GM06990 (cell line): Measurements from ENCODE around the gene CTTNBP2.

ENCODE experiments used
- DNase-seq: peaks from one replicate; pipeline ENCODE4 v3.0.0-alpha.2; 2011; ENCODE audit not compliant: insufficient read length; ENCODE audit errors: extremely low read depth
- H3K27me3 ChIP-seq: replicated peaks from 2 replicates; pipeline ENCODE4 v1.6.0; 2011; ENCODE audit warnings: low read length; ENCODE audit not compliant: control insufficient read depth, insufficient read depth
- H3K36me3 ChIP-seq: 2 replicates; pipeline ENCODE4 v1.5.1; 2011; ENCODE audit warnings: low read length; ENCODE audit not compliant: control insufficient read depth, insufficient read depth
- H3K4me3 ChIP-seq: replicated peaks from 2 replicates; pipeline ENCODE4 v1.5.1; 2011; ENCODE audit warnings: low read depth, mild to moderate bottlenecking, control low read depth, low read length
- TF ChIP-seq, protein P1 (sequence below): IDR thresholded peaks from 2 replicates; pipeline ENCODE4 v1.5.1; 2011; ENCODE audit warnings: low read length, control low read depth, mild to moderate bottlenecking, inconsistent platforms; ENCODE audit not compliant: insufficient read depth, poor library complexity, severe bottlenecking

Gene CTTNBP2

DNA sequence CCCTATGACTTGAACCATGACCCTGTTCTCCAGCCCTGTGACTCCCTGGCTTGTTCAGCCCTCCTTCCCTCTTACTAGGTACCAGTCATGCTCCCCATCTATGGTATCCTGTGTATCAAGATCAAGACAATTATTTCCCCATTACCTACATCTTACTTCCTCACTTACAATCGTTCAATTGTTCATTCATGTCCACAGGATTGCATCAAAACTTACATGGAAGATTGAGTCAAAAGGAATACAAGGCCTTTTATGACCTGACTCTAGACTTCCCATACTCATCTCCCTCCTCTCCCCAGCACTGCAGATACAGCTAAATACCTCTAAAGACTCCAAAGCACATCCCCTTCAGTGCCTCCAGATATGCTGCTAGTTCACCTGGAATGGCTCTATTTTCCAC is 109.2 kb downstream of the CTTNBP2 start:
- Histone ChIP-seq H3K27me3 (peaks cover 3% of the 10 kb centered on the region; the same call in 1 of the 2 replicates), H3K4me3 (no peak overlapping the region), H3K36me3 (no peaks in the 10 kb centered on the region)
- TF ChIP-seq, protein P1, sequence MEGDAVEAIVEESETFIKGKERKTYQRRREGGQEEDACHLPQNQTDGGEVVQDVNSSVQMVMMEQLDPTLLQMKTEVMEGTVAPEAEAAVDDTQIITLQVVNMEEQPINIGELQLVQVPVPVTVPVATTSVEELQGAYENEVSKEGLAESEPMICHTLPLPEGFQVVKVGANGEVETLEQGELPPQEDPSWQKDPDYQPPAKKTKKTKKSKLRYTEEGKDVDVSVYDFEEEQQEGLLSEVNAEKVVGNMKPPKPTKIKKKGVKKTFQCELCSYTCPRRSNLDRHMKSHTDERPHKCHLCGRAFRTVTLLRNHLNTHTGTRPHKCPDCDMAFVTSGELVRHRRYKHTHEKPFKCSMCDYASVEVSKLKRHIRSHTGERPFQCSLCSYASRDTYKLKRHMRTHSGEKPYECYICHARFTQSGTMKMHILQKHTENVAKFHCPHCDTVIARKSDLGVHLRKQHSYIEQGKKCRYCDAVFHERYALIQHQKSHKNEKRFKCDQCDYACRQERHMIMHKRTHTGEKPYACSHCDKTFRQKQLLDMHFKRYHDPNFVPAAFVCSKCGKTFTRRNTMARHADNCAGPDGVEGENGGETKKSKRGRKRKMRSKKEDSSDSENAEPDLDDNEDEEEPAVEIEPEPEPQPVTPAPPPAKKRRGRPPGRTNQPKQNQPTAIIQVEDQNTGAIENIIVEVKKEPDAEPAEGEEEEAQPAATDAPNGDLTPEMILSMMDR, result no peak
- DNase-seq, result no peak

DNA sequence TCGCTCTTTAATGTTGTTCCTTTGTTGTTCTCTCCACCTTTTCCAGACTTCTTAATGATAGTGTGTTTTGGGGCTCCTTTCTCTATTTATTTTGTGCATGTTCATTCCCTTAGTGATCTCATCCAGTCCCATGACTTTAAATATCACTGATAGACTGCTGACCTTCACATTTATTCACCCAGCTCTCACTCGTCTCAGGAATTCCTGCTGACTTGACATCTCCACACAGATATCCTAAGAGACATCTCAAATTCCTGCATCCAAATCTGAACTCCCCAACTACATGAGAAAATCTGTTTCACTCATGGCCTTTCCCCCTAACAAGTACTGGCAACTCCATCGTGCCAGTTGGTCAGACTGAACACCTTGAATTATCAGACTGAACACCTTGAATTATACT is 111.2 kb downstream of the CTTNBP2 start:
- no peaks in the 10 kb centered on the region for H3K36me3 ChIP-seq
- TF ChIP-seq, protein P1, result no peak

GRCh38 chr7:117759950-117760640 is 113.1 kb downstream of the CTTNBP2 start:
- no peak overlapping the region for H3K4me3 ChIP-seq
- no peak for DNase-seq
- no peaks in the 10 kb centered on the region for H3K36me3 ChIP-seq
- peaks cover 3% of the 10 kb centered on the region; the same call in 1 of the 2 replicates for H3K27me3 ChIP-seq
- TF ChIP-seq, protein P1, result no peak

More for the DNA sequence above, 111.2 kb downstream of the CTTNBP2 start:
- peaks cover 3% of the 10 kb centered on the region; the same call in 1 of the 2 replicates for H3K27me3 ChIP-seq
- H3K4me3 ChIP-seq, result no peak overlapping the region
- DNase-seq, result no peak

DNA sequence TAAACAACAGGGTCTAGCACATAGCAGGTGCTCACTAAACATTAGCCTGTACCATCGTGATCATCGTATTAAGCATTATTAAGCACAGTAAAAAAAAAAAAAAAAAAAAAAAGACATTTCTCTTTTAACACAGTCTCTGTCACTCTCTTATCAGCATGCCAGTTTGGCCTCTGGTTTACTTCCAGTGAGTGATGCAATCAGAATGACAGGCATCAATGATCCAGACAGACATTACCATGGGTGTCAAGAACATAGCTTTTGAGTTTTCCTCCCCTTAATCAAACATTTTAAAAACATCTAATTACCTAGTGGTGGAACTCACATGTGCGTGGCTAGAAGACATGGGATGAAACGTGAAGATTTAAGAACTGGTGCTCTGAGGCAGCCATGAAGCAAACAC is 115.8 kb downstream of the CTTNBP2 start:
- Histone ChIP-seq H3K4me3 (no peak overlapping the region), H3K36me3 (no peaks in the 10 kb centered on the region), H3K27me3 (peaks cover under 1% of the 10 kb centered on the region; the same call in 1 of the 2 replicates)
- DNase-seq, result no peak
- TF ChIP-seq, protein P1, result no peak

GRCh38 chr7:117756586-117757085 is 116.6 kb downstream of the CTTNBP2 start:
- no peak for DNase-seq
- TF ChIP-seq, protein P1, result no peak

More at GRCh38 chr7:117756586-117757085, 116.6 kb downstream of the CTTNBP2 start:
- H3K36me3 ChIP-seq, result no peaks in the 10 kb centered on the region
- H3K27me3 ChIP-seq, result peaks cover 1% of the 10 kb centered on the region; the same call in 1 of the 2 replicates
- H3K4me3 ChIP-seq, result no peak overlapping the region
